HG03066 (cell line): ENCODE data around the gene PER3.

ENCODE experiments used
- ATAC-seq: cut with Tn5 transposase; IDR thresholded peaks from one replicate; pipeline ENCODE4 v1.9.1; 2021; ENCODE audit warnings: low read depth; ENCODE audit not compliant: unreplicated experiment

The PER3 gene

DNA sequence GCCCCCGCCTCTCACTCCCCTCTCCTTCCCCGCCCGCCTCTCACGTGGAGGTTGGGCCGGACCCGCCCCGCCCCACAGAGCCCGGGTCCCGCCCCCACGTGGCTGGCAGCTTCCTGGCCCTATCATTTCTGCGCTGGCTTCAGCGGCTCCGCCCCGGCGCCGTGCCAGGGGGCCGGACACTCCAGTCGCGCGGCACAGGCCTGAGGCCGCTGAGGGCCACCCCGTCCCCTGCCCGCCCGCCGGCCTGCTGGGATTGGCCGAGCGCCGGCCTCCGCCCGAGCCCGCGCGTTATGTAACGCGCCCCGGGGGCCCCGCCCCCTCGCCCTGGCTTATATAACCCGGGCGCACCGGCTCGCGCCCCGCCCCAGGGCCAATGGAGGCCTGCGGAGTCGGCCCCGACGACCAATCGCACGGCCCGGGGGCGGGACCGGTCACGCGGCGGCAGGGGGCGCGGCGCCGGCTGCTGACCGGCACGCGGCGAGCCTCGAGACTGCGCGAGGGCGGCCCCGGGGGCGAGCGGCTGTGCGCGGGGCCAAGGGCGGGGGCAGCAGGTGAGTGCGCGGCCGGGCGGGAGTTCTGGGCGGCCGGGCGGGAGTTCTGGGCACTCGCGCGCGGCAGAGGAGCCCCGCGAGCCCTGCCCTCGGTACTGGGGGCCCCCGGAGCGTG lies at the start of gene PER3:
PER3 (plus strand) TSS at position 466 of the 666 bp plus-strand sequence. CDS start 587 bp downstream, outside the sequence.
- ATAC-seq: peak; percentile 92

DNA sequence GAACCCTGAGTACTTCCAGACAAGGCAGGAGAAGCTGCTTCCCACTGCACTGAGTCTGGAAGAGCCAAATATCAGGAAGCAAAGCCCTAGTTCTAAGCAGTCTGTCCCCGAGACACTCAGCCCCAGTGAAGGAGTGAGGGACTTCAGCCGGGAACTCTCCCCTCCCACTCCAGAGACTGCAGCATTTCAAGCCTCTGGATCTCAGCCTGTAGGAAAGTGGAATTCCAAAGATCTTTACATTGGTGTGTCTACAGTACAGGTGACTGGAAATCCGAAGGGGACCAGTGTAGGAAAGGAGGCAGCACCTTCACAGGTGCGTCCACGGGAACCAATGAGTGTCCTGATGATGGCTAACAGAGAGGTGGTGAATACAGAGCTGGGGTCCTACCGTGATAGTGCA lies 46.0 kb upstream of the PER3 start:
- ATAC-seq: no peak

DNA sequence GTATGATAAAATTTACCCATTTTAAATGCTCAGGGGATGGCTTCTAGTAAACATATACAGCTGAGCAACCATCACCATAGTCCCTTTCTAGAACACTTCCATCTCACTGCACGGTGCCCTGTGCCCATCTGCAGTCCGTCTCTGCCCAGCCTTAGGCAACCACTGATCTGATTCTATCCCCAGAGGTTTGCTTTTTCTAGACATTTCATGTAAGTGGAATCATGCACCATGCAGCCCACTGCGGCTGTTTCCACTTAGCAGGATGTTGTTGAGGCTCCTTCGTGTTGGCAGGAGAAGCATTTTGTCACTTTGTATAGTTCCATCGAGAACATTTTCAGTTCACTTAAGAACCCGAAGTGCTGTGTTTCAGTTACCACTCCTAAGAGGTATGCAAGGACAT lies 40.7 kb upstream of the PER3 start:
- no peak for ATAC-seq

- ATAC-seq: no peak
Measured at GRCh38 chr1:7744882-7745281, 39.2 kb upstream of the PER3 start.

- no peak for ATAC-seq
Measured at GRCh38 chr1:7745783-7746182, 38.3 kb upstream of the PER3 start.

GRCh38 chr1:7747605-7748004 lies 36.5 kb upstream of the PER3 start:
- ATAC-seq: no peak

DNA sequence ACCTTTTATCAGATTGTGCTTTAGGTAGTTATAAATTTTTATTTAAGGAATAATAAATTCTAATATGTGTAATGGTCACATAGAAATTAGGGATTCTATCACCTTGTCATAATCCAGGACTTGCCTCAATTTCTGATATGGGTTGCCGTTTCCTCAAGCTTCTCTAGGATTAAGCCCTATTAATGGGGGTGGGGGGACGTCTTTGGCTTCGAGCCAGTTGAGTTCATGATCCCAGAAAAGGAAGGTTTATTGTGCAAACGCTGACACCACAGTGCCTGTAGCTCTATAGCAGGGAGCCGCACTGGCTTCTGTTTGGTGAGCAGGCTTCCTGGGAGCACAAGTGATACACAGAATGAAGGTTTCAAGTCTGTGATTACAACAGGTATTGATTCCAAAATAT lies 35.0 kb upstream of the PER3 start:
- no peak for ATAC-seq

DNA sequence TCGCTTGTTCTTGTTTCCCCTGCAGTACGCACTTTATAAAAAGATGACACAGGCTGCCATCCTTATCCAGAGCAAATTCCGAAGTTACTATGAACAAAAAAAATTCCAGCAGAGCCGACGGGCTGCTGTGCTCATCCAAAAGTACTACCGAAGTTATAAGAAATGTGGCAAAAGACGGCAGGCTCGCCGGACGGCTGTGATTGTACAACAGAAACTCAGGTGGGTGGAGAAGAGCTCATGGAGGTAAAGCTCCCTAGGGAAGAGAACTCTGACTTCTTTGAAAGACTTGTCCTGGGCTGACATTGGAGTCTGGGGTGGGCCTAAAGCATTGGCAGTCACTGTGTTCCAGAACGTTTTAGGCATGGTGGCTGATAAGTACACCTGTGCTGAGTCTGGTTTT lies 32.9 kb upstream of the PER3 start:
- ATAC-seq: no peak

DNA sequence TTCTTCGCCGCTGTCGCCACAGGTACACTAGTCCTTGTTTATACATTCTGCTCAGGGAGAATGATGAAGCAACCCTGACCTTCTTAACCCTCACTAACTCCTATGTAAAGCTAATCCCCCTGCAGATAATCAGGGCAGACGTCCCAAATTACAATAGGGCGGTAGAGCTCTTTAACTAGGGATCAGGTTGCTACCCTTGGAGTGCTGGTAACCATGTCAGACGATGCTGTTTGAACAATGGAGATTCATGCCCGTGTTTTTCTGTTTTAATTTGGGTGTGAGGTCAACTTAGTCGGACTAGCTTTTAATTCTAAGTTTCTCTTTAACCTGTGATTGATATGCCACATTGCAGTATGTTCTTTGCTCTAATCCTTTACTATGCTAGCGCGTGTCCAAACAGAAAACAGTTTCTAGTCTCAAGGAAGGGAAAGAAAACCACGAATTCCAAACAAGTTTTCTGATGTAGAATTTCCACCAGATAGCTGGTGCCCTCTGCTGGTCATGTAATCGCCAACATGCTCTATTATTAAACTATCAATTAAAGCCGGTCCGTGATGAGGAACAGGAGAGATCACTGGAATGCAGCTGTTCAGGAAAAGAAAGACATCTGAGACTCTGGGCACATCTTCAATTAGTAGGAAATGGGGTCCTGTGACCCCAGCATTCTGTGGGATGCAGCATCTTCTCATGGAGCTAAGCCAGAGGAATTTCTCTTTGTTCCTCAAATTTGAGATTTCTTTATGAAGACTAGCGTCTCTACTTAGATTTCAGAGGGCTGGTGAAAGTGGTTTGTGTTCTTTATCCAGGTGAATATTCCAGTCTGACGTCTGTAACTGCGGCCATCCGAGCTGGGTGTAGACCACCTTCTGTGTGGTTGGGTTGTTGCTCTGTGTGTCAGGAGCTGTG lies 31.3 kb upstream of the PER3 start:
- no peak for ATAC-seq

DNA sequence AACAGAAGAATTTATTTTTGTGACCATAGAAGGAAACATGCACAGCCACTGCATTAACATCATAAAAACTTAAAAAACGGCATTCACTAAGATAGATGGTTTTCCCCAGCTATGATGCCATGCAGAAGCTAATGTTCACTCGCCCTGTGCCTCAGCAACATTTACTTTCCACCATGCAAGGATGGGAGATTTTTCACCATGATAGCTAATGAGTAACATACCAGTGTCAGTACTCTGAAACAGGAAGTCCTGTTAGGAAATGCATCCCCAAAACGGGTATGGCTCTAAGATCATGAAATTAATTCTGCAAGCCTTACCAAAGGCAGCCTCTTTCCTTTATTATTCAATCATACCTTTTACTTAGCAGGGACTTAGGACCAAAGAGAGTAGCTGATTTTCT lies 30.4 kb upstream of the PER3 start:
- ATAC-seq: no peak

DNA sequence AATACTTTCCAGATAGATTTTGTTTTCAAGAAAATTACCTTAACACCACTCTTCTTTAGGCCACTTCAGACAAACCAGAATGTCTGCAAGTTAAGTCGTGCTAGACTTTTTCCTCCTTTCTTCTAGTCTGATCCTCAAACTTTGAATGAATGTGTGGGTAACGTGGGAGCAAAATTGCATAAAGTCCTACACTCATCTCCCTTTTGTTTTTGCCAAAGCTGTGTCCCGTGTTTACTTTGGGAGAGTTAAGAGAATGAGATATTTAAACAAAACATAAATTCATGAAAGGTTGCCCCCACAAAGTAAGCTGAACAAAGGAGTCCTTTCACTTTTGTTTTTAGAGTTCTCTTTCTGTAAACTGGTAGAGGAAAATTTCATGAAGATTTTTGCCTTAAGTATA lies 29.9 kb upstream of the PER3 start:
- ATAC-seq: no peak

DNA sequence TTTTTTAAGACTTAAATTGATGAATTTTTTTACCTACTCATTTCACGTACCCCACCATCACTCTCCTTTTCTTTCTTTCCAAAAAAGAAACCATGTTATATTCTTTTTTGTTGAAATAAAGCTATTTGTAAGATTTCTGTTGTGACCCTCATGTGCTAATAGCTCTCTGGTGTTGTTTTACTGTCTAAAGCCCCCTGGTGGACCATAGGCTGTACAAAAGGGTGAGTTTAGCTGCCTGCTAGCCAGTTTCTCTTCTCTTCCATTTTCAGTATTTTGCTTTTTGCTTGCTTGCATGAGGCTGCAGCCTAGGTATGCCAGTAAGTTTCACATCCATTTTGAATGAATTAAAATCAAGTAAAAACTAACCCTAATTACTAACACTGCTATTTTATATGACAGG lies 28.6 kb upstream of the PER3 start:
- no peak for ATAC-seq

GRCh38 chr1:7760245-7760644 lies 23.8 kb upstream of the PER3 start:
- no peak for ATAC-seq

GRCh38 chr1:7761103-7761502 lies 23.0 kb upstream of the PER3 start:
- no peak for ATAC-seq

DNA sequence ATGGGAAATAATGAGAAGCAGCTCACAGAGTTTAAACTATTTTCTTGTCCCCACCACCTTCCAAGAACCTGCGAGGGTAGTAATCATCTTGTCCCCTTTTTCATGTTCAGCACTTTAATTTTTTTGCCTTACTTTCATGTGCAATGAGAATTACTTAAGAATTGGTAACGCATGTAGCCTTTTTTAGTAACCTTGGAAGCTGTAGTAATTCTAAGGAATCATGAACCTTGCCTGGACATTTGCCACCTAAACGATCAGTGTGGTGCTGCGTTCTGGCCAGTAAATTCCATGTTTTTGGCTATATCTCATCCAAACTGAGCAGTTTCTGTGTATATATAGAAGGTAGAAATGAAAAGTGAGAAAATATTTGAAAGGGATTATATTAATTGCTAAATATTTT lies 16.9 kb upstream of the PER3 start:
- ATAC-seq: no peak

GRCh38 chr1:7768583-7768982 lies 15.5 kb upstream of the PER3 start:
- ATAC-seq: no peak

DNA sequence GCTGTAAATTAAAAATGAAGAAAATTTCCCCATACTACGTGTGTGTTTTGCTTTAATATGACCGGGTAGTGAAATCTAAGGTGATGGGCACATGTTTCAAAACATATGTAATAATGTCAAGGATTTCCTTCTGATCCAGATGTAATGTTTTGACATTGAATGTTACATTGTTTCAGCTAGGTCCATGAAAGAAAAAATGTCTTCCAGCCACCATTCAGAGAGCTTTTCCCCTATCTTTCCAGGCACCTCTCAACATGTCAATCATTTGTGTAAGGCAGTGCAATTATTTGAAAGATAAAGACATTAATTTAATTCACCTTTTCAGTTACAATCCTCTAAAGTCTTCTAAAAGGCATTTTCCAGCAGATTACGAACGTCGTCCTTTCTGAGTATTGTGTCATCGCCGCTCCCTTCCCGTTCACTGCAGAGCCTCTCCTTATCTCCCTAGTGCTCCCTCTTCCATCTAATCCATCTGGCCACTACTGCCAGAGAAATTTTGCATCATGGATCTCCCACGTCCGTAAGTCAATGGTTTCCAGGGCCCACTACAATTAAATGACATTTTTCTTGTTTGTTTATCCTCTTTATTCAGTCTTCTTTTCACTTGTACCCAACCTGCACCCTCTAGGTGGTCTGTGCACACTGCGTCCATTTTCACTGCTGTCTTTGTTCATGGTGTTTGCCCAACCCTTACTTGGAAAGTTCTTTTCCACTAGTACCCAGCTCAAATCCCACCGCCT lies 14.2 kb upstream of the PER3 start:
- ATAC-seq: no peak

GRCh38 chr1:7770669-7770996 lies 13.5 kb upstream of the PER3 start:
- peak; percentile 11 for ATAC-seq

GRCh38 chr1:7770997-7771822 lies 12.9 kb upstream of the PER3 start, which contains the start of gene VAMP3:
Gene VAMP3, plus strand, starts transcription at chr1:7771296. Its CDS starts 88 bp downstream, at chr1:7771384.
- ATAC-seq: peak; percentile 63

DNA sequence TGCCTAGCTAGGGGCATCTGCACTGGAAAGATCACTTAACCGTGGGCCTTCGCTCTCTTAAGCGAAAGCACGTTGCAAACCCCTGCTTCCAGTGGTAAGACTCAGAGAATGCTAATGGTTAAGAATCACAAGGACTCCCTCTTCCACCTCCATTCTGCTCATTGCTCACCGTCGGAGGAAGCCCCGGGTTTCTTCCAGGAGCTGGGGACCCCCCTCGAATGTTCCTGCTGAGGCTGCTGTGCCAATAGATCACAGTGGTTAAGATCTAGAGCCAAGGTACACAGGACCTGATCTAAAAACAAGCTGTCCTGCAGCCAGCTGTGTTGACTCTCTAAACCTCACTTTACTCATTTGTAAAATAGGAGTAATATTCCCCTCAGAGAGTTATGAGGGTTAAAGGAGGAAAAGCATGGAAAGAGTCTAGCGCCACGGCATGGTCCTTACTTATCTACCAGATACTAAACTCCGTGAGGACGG lies 12.2 kb upstream of the PER3 start:
- peak; percentile 19 for ATAC-seq
